ENCODE measurements around the gene SMAD6. TPM values are rescaled to one million over a fixed set of nuclear protein-coding genes. Genes with fewer than 3 reads are reported as not detected.

The SMAD6 gene
- total and polyA plus RNA-seq, 10 of the 15 experiments (the other 5 are each of a cell fraction or from before 2014, with no cell fraction given) = under 0.01 to 0.10 (median 0.03) TPM; not detected in 7

GRCh38 chr15:66768987-66769386 lies 67.0 kb downstream of the SMAD6 start:
- H2AFZ ChIP-seq (ENCODE audit: control insufficient read depth, low read depth, low read length) = no peak overlapping the region
- intact Hi-C loops (cut with micrococcal nuclease; ENCODE audit: unreplicated experiment) (loop anchor here (5.0 kb wide), 1 partner anchor 57 kb away; no protein-coding TSS in a partner anchor), in situ Hi-C loops (cut with MboI) (loop anchor here (25.0 kb wide), 1 partner anchor 157 kb away; no protein-coding TSS in a partner anchor)
- ChIA-PET CTCF (interaction anchor here (0.8 kb wide), 1 partner anchor 165 kb away, joined by 3 read pairs; no protein-coding TSS in a partner anchor), RAD21 (ENCODE audit: unreplicated experiment) (interaction anchor here (1.0 kb wide), 1 partner anchor 14 kb away, joined by 3 read pairs; no protein-coding TSS in a partner anchor), SMC1A (ENCODE audit: uncharacterized antibody, unreplicated experiment) (interaction anchor here (1.0 to 1.7 kb wide), 3 partner anchors 14 to 152 kb away, joined by 3 to 4 read pairs (median 3); no protein-coding TSS in a partner anchor), POLR2A (interaction anchor here (0.6 kb wide), 1 partner anchor 49 kb away, joined by 5 read pairs; no protein-coding TSS in a partner anchor)
- no peak for ATAC-seq
- no peaks in the 10 kb centered on the region for H3K9me3 ChIP-seq (replicated peaks; ENCODE audit: control insufficient read depth, insufficient read depth, low read length)
- H4K20me1 ChIP-seq (ENCODE audit: control insufficient read depth, insufficient read depth) = no peaks in the 10 kb centered on the region
- H3K4me1 ChIP-seq (ENCODE audit: control insufficient read depth, insufficient read depth, low read length) = peaks cover 3% of the 10 kb centered on the region
- no peak overlapping the region for H3K27ac ChIP-seq (ENCODE audit: control insufficient read depth, insufficient read depth)
- H3K36me3 ChIP-seq (ENCODE audit: control insufficient read depth in 2 of 2, insufficient read depth in 2 of 2, low read length in 1 of 2) = no peaks in the 10 kb centered on the region
- no peak overlapping the region for H3K4me2 ChIP-seq (ENCODE audit: control insufficient read depth, insufficient read depth)
- H3K79me2 ChIP-seq (ENCODE audit: control insufficient read depth, insufficient read depth, low read length) = no peaks in the 10 kb centered on the region
- no peak overlapping the region for H3K9ac ChIP-seq (ENCODE audit: control insufficient read depth, insufficient read depth, low read length)
- H3K4me3 ChIP-seq = no peak overlapping the region
- no peak for FAIRE-seq
- no peak for DNase-seq (ENCODE audit: low read depth, low spot score)
- 50% methylated on average over 8 of the region's 8 CpGs for WGBS (ENCODE audit: insufficient coverage, insufficient replicate concordance, low lambda C conversion rate, missing lambda C conversion rate)
- no TSS peak for BruUV-seq (replicated peaks)
- no peaks in the 10 kb centered on the region for H3K27me3 ChIP-seq (replicated peaks in 1 of 2; ENCODE audit: control insufficient read depth in 2 of 2, insufficient read depth in 2 of 2, low read length in 1 of 2)
- TF ChIP-seq ZNF217 (IDR thresholded peaks at IDR 0.05) (no peak), RCOR1 (conservative IDR thresholded peaks at IDR 0.05; ENCODE audit: low read depth, low read length) (no peak), SMARCA5 (IDR thresholded peaks at IDR 0.05) (no peak), FOXM1 (IDR thresholded peaks at IDR 0.05; ENCODE audit: low read depth, low read length) (no peak), CREB1 (IDR thresholded peaks at IDR 0.05; ENCODE audit: low read depth) (no peak), NFIC (IDR thresholded peaks at IDR 0.05; ENCODE audit: low read depth, low read length) (no peak), GABPA (IDR thresholded peaks at IDR 0.05; ENCODE audit: low read depth) (no peak), PML (IDR thresholded peaks at IDR 0.05; ENCODE audit: low read length) (no peak), WRNIP1 (IDR thresholded peaks at IDR 0.05; ENCODE audit: borderline replicate concordance, low read depth, low read length) (no peak), E2F4 (IDR thresholded peaks at IDR 0.05; ENCODE audit: low read depth, low read length) (no peak), STAT3 (IDR thresholded peaks at IDR 0.05; ENCODE audit: low read depth, low read length) (no peak), NFXL1 (IDR thresholded peaks at IDR 0.05; ENCODE audit: borderline replicate concordance) (no peak), IRF3 (IDR thresholded peaks at IDR 0.05) (no peak), ETV6 (conservative IDR thresholded peaks at IDR 0.05 in 1 of 2, IDR thresholded peaks at IDR 0.05 in 1 of 2; ENCODE audit: borderline replicate concordance in 1 of 2, low read depth in 1 of 2) (no peak), YY1 (IDR thresholded peaks at IDR 0.05; ENCODE audit: low read depth, low read length) (no peak), CHD2 (IDR thresholded peaks at IDR 0.05; ENCODE audit: borderline replicate concordance, low read depth, low read length) (no peak), IKZF1 (conservative IDR thresholded peaks at IDR 0.05) (no peak), RUNX3 (IDR thresholded peaks at IDR 0.05; ENCODE audit: low read length) (no peak)

All from GM12878 (cell line).